IPS-11a (cell line): ENCODE results near the gene TMTC4.
"Not testable (repeated sequence)": the region's sequence is repeated elsewhere in the genome, so short reads cannot be mapped to it uniquely, and the experiment has no call there.

ENCODE experiments used
- H3K4me3 ChIP-seq: one replicate; pipeline ENCODE4 v1.5.1; 2013; ENCODE audit warnings: low read depth, low read length, control low read depth

TMTC4 gene

DNA sequence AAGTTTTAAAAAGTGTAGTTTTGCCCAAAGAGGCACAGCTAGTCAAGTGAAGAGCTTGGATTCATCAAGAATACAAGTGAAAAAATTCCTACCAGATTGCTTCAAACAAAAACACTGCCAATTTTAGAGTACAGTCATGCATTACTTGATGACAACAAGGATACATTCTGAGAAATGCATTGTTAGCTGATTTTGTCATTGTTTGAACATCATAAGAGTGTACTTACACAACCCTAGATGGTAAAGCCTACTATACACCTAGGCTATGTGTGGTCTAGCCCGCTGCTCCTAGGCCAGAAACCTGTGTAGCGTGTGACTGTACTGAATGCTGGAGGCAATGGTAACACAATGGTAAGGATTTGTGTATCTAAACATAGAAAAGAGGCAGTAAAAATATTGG lies 41.1 kb downstream of the TMTC4 start:
- H3K4me3 ChIP-seq: no peak overlapping the region

DNA sequence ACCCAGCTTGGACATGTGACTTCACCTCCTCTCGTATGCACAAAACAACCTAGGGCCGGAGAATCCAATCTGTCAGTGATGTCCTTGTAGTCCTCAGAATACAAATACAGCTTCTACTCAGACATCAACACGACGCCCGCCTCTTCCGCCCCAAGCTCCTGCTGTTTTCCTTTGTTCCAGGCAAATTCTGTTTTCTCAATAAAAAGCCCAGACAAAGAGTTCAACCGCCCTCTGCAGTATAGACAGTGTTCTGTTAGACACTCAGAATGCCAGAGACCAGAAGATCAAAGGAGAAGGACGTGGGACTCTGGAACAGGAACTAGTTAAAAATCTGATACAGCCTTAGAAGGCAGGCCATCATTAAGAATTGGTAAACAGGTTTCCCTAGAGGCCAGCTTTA lies 44.0 kb downstream of the TMTC4 start:
- no peak overlapping the region for H3K4me3 ChIP-seq

DNA sequence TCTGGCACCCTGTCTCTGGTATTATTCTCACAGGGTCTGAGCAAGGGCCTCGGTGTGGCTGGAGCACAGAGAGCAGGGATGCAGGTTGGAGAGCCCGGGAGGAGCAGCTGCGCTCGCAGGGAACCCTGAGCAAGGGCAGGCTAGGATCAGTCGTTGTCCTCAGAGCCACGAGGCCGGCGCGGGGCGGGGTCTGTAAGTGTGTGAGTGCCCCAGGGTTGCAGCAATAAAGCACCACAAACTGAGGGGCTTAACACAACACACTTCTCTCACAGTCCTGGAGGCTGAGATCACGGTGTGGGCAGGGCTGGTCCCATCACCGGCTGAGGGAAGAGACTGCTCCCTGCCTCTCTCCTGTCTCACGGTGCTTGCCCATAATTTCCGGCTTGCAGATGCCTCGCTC lies 47.5 kb downstream of the TMTC4 start:
- no peak overlapping the region for H3K4me3 ChIP-seq

DNA sequence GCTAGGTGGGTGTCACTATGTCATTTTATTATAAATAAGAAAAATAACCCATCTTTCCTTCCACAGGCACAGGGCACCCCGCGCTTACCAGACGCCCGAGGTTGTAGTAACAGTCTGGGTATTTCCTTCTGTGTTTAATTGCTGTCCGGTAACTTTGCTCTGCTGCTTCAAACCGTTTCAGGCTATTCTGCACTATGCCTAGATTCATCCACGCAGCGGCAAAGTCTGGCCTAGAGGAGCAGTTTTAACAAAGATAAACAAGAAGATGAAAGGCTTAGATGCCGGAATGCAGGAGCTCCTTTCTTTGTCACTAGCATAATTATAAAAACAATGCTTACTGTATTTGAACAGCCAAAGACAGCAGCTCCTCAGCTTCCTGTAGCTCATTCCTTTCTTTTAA lies 49.1 kb downstream of the TMTC4 start:
- H3K4me3 ChIP-seq: no peak overlapping the region

DNA sequence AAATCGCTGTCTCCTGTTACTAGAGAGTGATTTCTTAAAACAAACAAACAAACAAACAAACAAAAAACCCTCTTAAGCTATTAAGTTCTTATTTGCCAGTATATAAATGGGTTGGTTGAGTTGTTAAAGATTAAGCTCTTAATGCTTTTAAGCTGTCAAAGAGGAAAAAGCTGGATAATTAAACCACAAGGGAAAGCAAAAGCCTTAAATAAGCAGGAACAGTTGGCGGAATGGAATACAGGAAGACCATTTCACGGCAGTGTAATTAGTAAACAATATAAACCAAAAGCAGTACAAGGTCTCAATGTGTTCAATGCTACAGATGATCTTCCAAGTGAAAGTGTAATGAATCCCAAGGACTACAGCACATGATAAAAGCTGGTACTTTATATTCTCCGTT lies 53.8 kb downstream of the TMTC4 start:
- H3K4me3 ChIP-seq: no peak overlapping the region

DNA sequence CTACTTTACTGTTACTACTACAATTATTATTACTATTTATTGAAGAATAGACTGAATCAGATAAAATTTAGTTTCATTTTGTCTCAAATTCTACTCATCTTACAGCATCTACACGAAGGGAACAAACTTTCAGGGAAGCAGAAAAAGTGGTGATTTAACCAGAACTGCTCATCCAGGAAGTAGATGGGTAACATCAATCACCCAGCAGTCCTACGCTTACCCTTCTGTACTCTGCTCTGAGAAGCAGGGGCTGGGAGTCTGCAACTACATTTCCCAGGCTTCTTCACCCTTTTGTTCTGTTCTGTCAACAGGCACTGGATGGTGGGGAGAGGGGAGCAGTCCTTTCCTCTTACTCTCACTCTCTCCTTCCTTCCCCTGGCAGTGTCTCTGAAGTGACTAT lies 54.7 kb downstream of the TMTC4 start:
- H3K4me3 ChIP-seq: no peak overlapping the region

DNA sequence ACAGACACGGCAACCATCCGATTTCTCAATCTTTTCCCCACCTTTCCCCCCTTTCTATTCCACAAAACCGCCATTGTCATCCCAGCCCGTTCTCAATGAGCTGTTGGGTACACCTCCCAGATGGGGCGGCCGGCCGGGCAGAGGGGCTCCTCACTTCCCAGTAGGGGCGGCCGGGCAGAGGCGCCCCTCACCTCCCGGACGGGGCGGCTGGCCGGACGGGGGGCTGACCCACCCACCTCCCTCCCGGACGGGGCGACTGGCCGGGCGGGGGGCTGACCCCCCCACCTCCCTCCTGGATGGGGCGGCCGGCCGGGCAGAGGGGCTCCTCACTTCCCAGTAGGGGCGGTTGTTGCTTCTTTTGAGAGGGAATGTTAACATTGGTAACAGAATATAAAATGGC lies 55.7 kb downstream of the TMTC4 start:
- not testable (repeated sequence) for H3K4me3 ChIP-seq

DNA sequence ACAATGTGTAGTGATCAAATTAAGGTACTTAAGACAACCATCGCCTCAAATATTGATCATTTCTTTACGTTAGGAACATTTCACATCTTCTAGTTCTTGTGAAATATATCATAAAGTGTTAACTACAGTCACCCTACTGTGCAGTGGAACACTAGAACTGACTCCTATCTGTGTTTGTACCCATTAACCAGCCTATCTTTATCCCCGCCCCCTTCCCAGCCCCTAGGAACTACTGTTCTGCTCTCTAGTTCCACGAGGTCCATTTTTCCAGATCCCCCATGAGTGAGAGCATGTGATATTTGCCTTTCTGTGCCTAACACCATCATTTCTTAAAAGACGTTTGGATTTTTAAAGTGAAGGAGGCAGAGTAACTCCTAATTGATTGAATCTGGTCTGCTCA lies 61.6 kb downstream of the TMTC4 start:
- H3K4me3 ChIP-seq: no peak overlapping the region

DNA sequence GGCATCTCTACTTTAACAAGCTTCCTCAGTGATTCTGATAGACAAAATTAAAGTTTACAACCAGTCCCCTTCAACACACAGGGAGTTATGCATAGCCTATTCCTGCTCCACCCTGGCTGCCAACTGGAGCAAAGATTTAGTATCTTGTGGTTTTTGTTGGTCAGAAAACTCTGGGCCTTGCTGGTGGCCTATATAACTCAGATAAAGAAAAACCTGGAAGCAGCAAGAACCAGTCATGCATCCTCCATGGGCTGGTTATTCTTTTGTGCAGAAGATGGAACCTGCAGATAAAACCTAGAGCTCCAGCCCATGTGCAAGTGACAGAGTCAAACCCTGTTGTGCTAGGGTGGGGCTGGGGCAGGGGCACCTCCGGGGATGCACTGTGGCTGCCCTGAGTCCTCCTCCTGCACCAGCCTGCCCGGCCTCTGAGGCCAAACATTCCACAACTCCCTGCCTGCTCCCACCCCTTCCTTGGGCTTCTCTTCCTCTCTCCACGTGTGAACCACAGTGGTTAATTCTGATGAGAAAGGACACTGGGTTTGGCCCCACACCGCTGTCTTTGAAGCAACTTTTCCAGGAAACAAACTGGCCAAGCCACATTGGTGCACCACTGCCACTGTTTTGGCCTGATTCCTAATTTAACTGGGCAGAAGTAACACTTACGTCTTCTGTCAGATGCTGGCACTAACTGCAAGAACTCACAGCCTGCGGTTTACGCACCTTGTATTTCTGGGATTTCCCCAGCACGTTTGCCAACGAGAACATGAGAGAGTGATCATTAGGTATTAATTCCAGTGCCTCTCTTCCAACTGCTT lies 62.7 kb downstream of the TMTC4 start:
- H3K4me3 ChIP-seq: no peak overlapping the region

DNA sequence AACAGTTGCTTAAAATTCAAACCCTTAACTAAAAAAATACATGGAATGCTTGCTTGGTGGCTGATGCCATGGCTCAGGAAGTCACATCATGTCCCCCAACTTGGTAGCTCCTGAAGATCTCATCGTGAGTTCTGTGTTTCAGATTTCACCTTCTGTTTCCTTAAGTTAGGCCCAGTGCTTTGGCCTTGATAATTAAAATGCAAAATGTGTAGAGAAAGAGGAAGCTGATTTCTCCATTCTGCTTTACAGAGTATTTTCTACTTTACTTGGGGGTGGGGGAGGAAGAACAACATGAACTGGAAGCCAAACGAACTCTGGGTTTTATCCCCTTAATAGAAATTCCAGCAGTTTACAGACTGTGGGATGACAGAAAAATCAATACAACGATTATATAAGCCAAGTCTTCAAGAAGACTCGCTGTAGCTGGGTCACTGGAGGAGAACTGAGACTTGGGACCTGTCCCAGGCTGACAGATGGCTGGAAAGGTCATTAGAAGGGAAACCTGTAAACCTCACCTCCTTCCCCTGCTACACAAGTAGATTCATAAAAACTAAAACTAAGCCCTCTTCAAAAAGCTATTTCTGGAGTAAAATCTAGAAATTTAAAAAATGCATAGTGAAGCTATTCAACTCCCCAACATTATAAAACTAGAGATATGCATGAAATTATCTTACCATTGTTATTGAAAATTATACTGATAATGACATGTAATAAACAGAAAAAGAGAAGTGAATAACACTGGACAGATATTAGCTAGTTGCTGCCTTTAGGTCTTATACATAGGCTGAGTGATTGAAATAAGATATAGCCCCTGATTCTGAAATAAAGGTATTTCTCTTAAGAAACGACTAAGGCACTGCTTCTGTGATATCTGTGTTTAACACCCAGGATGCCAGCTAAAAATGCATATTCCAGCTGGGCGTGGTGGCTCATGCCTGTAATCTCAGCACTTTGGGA lies 63.9 kb downstream of the TMTC4 start:
- H3K4me3 ChIP-seq: no peak overlapping the region

DNA sequence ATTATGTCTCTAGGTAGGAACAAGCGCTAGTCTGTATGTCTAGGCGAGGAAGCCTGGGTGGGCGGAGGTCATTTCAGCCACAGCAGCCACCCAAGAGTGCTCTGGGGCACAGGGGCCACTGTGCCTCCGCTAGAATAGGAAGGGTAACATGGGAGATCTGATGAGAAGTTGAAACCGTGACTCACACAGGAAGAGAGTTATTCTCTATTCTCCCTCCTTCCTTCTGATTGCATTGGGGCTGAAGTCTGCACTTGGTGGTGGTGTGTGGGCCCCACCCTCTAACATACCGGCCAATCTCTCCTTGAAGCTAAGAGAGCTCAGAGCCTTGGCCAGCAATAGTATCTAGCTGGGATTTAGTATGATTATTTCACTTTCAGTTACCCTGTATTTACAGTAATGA lies 65.7 kb downstream of the TMTC4 start:
- H3K4me3 ChIP-seq: no peak overlapping the region

DNA sequence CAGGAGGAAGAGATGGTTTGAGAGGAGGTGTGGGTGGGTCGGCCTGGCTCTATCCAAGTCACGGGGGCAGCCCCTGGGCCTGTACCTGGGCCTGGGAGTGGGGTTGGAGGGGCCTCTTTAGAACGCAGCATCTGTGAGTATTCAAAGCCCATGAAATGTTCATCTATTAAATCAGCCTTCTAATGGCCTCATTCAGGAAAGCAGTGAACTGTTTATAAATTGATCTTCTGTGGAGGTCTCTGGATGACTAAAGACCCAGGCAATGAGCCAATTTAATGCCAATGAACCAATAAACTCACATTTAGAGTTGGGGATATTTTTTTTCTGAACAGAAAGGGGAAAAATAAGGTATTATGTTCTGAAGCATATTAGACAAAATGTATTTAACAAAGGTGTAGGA lies 66.1 kb downstream of the TMTC4 start:
- no peak overlapping the region for H3K4me3 ChIP-seq

DNA sequence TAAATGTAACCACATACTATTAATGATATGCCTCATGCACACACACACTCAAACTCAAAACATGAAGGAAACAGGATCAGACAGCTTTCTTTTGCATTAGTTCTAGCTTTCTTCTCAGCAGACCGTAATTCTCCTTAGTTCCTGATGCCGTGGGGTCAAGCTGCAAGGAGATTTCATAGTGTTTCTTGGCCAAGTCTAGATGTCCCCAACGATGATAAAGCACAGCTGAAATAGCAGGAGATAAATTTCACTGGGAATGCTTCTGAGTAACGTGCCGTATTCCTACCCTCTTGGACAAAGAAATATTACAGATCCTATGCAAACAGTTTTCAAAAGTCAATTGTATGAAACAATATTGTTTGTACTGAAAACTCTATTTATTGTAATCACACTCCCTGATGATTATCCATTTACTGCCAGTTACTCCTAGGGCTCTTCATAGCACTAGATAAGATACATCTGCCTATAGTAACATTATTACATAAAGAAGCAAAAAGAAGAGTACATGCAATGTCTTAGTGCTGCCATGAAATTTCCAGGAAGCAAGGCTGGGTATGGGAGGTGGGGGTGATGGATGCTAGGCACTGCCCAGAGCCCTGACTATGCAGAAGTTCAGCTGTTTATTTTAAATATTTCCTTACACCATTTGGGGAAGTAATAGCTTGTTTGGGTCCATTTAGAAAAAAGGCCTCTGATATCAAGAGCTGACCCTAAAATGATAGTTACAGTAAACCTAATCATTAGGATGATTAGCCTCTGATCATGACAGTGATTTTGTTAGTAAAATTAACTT lies 69.5 kb downstream of the TMTC4 start:
- H3K4me3 ChIP-seq: no peak overlapping the region

DNA sequence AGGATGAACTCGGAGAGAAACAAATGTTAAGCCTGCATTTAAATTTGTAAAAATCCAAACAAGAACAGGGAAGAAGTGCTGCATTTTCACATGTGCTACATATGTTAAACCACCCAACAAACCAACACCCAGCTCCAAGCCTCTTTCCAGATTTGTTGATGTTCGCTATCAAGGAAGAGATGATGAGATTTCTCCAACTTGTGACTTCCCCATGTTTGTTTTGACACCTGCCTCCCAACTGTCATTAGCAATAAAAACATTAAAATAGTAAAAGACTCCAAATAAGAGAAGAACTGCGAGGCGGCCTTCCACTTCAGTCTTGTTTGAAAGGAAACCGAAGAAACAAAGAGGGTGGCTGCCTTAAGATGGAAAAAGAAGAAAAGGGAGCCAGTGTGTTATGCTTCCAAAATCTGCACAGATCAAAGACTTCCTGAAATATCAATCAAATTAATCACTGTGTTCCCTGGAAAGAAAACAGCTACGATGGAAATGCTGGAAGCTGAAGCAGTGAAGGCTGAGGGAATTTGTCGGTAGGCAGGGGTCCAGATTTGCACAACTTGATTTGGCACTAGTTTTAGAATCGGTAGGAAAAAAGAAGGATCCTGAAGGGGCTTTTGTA lies 72.0 kb downstream of the TMTC4 start:
- no peak overlapping the region for H3K4me3 ChIP-seq

DNA sequence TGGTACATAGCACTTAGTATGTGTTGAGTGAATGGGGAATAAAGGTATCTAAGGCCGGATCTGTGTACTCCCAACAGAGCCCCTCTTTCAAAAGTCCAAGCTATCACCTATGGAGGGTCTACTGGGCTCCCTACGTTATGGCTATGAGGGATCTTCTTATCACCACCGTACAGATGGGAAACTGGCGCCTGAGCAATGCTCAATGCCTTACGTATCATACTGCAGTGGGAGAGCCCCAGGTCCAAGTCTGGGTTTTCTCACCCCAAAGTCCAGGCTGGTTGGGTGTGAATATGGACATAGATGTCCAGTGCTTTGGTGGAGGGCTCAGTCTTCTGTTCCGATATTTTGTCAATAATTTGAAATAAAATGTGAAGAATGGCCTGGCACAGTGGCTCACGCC lies 72.9 kb downstream of the TMTC4 start:
- H3K4me3 ChIP-seq: no peak overlapping the region

DNA sequence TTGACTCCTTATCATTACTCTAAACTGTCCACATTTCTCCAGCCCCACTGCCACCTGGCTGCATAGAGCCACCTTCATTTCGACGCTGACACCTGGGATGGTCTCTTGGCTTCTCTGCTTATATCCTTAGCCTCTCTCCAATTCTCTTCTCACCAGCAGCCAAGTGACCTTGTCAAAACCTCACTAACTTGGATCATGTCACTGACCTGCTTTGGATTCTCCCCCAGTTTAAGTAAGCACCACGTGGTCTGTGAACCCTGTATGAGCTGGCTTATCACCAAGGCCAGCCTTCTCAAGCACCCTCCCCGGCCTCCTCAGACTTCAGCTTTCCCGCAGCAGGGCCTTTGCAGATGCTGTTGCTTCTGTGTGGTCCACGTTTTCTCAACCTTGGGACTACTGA lies 73.7 kb downstream of the TMTC4 start:
- no peak overlapping the region for H3K4me3 ChIP-seq

DNA sequence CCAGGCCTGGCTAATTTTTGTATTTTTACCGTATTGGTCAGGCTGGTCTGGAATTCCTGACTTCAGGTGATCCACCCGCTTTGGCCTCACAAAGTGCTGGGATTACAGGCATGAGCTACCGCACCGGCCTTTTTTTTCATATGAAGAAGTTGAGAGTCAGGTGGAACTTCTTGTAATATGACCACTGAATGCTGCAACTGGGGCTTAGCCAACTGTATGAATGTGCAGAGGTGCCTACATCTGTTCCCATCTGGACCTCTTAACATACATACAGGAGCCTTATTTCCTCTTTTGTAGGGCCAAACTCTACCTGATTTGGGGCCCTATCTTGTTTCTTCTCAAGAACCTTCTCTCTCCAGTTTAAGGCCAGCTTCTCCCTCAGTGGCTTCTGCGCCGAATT lies 74.1 kb downstream of the TMTC4 start:
- H3K4me3 ChIP-seq: no peak overlapping the region

DNA sequence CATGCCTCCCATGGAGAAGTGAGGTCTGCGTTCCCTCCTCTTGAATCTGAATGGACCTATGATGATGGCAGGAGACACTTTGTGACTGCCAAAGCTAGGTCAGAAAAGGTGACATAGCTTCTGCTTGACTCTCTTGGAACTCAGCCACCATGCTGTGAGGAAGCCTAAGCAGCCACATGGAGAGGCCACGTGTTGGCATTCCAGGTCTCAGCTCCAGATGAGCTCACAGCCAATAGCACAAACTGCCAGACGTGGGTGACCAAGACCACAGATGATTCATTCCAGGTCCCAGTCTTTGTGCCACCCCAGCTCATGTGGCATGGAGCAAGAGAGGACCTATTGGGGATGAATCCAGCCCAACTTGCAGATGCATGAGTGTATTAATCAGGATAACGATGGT lies 77.3 kb downstream of the TMTC4 start:
- H3K4me3 ChIP-seq: no peak overlapping the region

DNA sequence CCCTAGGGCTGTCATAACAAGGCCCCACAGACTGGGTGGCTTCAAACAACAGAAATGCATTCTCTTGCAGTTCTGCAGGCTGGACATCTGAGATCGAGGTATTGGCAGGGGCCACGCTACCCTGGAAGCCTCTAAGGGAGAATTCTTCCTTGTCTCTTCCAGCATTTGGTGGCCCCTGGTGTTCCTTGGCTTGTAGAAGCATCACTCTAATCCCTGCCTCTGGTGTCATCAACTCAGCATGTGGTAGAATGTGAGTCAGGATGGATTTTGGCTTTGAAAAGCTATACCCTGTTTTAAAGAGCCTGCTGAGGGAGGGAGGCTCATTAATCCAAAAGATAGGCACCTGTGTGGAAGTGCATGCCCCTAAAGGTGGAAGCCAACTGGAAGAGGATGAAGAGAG lies 78.1 kb downstream of the TMTC4 start:
- H3K4me3 ChIP-seq: no peak overlapping the region

DNA sequence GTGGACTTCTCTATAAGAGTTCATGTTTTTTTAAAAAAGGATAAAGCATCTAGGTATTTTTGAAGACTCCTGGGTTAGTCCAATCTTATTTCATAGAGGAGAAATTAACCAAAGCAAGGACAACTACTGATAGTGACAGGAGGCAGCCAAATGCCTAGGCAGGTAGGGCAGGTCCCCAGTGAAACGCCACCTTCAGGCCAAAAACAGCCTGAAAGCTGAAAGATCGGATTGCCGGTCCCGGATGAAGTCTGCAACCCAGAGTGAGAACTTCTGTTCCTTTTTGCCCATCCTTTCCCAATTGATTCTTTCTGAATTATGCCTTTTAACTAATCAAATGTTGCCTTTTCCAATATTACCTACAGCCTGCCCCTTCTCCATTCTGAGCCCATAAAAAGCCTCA lies 79.9 kb downstream of the TMTC4 start:
- no peak overlapping the region for H3K4me3 ChIP-seq

DNA sequence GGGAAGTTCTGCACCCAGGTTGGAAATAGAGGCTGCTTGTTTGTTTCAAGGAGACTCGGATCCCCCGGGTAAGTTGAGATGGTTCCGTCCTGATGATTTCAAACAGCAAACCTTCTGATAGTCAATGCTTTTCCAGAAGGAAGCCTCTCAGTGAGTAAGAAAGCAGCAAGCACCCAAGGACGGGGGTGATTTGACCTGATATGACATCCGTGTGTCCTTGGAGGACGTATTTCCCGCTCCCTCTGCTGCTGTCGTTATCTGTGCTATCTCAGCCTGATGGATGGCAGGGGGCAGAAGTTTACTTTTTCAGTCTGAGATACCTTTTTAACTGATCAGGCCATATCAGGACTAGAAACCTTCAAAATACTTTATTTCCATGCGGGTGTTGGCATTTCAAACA lies 80.3 kb downstream of the TMTC4 start:
- H3K4me3 ChIP-seq: no peak overlapping the region
